K562 (cell line): Measurements from ENCODE around the gene CEACAM18. TPM values are rescaled to one million over a fixed set of nuclear protein-coding genes. Genes with fewer than 3 reads are reported as not detected.
A peak's percentile ranks its signal among the peaks of the same experiment; 100 is the strongest.

Experiments used
- ATAC-seq: fragments of 200-7000 bp; cut with Tn5 transposase; 3 replicates; pipeline ENCODE4 v1.9.1; 2020; ENCODE audit warnings: moderate library complexity
- BruUV-seq: library from RNA; stranded (reverse); fragments of 400-500 nt; replicated peaks from 2 replicates; lab custom pipeline; 2021; lab: Mats Ljungman, UMichigan
- CTCF ChIA-PET: fragments of 300-600 bp; formaldehyde crosslinking; extraction: SDS; loops from one replicate; lab custom pipeline; 2021; ENCODE audit warnings: low intra/inter-chr PET ratio; lab: Yijun Ruan, JAX
- POLR2A ChIA-PET: fragments of 300-600, 350-650 bp; sonication (Branson Sonifier 250); formaldehyde crosslinking; extraction: SDS; loops from one replicate; lab custom pipeline; 2021; ENCODE audit warnings: antibody characterized with exemption, inconsistent platforms; lab: Yijun Ruan, JAX
- DNase-seq, 4 experiments: peaks; one replicate each; pipeline versions ENCODE4 v3.0.0 to v3.0.0-alpha.2; 2011 to 2018; ENCODE audit warnings: low spot score in 3 of 4, mixed read lengths in 3 of 4; ENCODE audit errors: extremely low read depth in 1 of 4
- FAIRE-seq: peaks from 2 replicates; lab custom pipeline; 2011; peaks lifted over from hg19 to GRCh38; lab: Jason Lieb, UNC
- H2AFZ ChIP-seq: 2 replicates; pipeline ENCODE4 v1.6.0; 2011; ENCODE audit warnings: low read depth, low read length, control low read depth, inconsistent platforms
- H3K27ac ChIP-seq: fragments of 200-600 bp; 3 replicates; pipeline ENCODE4 v1.8.0; 2011; ENCODE audit warnings: low read depth, mild to moderate bottlenecking, control low read depth, inconsistent platforms, low read length, moderate library complexity, mixed read lengths; ENCODE audit errors: extremely low read depth
- H3K27me3 ChIP-seq, 2 experiments: fragments of 300-600 bp in 1 of 2; 2 replicates in 1 of 2; 3 replicates in 1 of 2; pipeline versions ENCODE4 v1.6.0 to v1.8.0; 2011; ENCODE audit warnings: inconsistent platforms in 2 of 2, low read length in 2 of 2, mild to moderate bottlenecking in 1 of 2, mixed read lengths in 1 of 2, moderate library complexity in 1 of 2; ENCODE audit not compliant: control insufficient read depth in 2 of 2, insufficient read depth in 2 of 2
- H3K36me3 ChIP-seq: fragments of 300-600 bp; 3 replicates; pipeline ENCODE4 v1.8.0; 2011; ENCODE audit warnings: mild to moderate bottlenecking, low read length, inconsistent platforms; ENCODE audit not compliant: control insufficient read depth, insufficient read depth
- H3K4me1 ChIP-seq, 2 experiments: fragments of 200-600 bp in 1 of 2; replicated peaks in 1 of 2; 2 replicates in 1 of 2; 3 replicates in 1 of 2; pipeline versions ENCODE4 v1.5.1 to v1.8.0; 2011; ENCODE audit warnings: inconsistent platforms in 2 of 2, low read length in 2 of 2, mild to moderate bottlenecking in 1 of 2, mixed read lengths in 1 of 2, moderate library complexity in 1 of 2; ENCODE audit not compliant: control insufficient read depth in 2 of 2, insufficient read depth in 2 of 2
- H3K4me2 ChIP-seq: 2 replicates; pipeline ENCODE4 v1.6.1; 2011; ENCODE audit warnings: low read length, control low read depth, inconsistent platforms, mixed read lengths; ENCODE audit not compliant: insufficient read depth
- H3K4me3 ChIP-seq: fragments of 200-600 bp; sonication (generic), shearing (Covaris generic); 2 replicates; pipeline ENCODE4 v1.5.1; 2016; ENCODE audit warnings: control low read depth, inconsistent platforms
- H3K79me2 ChIP-seq: fragments of 200-600 bp; 3 replicates; pipeline ENCODE4 v1.8.0; 2011; ENCODE audit warnings: low read length, inconsistent platforms; ENCODE audit not compliant: control insufficient read depth, insufficient read depth
- H3K9ac ChIP-seq, 2 experiments: 2 replicates each; pipeline versions ENCODE4 v1.6.0 to v1.6.1; 2011; ENCODE audit warnings: low read depth in 2 of 2, low read length in 2 of 2, control low read depth in 1 of 2, inconsistent platforms in 1 of 2, mild to moderate bottlenecking in 1 of 2, mixed read lengths in 1 of 2; ENCODE audit not compliant: insufficient read depth in 1 of 2
- H3K9me1 ChIP-seq: one replicate; pipeline ENCODE4 v1.6.0; 2011; ENCODE audit warnings: inconsistent platforms, mild to moderate bottlenecking, low read length, moderate library complexity; ENCODE audit not compliant: control insufficient read depth, insufficient read depth
- H3K9me3 ChIP-seq: replicated peaks from 2 replicates; pipeline ENCODE4 v1.5.1; 2011; ENCODE audit warnings: low read depth, low read length, inconsistent platforms; ENCODE audit not compliant: control insufficient read depth, insufficient read depth
- H4K20me1 ChIP-seq: replicated peaks from 2 replicates; pipeline ENCODE4 v1.6.1; 2011; ENCODE audit warnings: low read length, inconsistent platforms, mixed read lengths; ENCODE audit not compliant: control insufficient read depth, insufficient read depth
- CCNT2 ChIP-seq: IDR thresholded peaks from 2 replicates; pipeline ENCODE4 v1.6.1; 2011; ENCODE audit warnings: borderline replicate concordance, low read depth, mild to moderate bottlenecking, moderate library complexity, mixed read lengths, low read length; ENCODE audit not compliant: insufficient read length; ENCODE audit errors: extremely low read depth
- KAT2B ChIP-seq: IDR thresholded peaks from one replicate; pipeline ENCODE4 v1.6.1; 2012; ENCODE audit warnings: low read depth, mild to moderate bottlenecking, control low read depth, inconsistent platforms, low read length, moderate library complexity
- ZFX ChIP-seq: sonication (generic); formaldehyde crosslinking; IDR thresholded peaks from 2 replicates; pipeline ENCODE4 v1.8.0; 2022; ENCODE audit warnings: mild to moderate bottlenecking, missing genetic modification reagents, moderate library complexity
- WGBS: fragments of 100-300 bp; shearing (Covaris generic); methylation state at CpG from one replicate; pipeline ENCODE4 v1.1.6; 2016; ENCODE audit warnings: low coverage, mixed read lengths; ENCODE audit not compliant: insufficient coverage; ENCODE audit errors: missing lambda C conversion rate; 5-methylcytosine and 5-hydroxymethylcytosine counted together
- in situ Hi-C: fragments of 300-500 bp; cut with MboI; formaldehyde crosslinking; loops from 4 replicates; pipeline ENCODE4 v1.15.0; 2018; ENCODE audit warnings: inconsistent platforms, mixed read lengths
- intact Hi-C: fragments of 100-400 bp; cut with micrococcal nuclease; formaldehyde crosslinking; loops from 2 replicates; pipeline ENCODE4 v1.14.2; 2022
- polyA plus RNA-seq, 8 experiments: library from polyadenylated mRNA; depleted of rRNA in 4 of 8; stranded (reverse) in 5 of 8; unstranded in 3 of 8; fragments of >200 nt; fragmentation: Nextera tagmentation in 2 of 8; fragmentation: Illumina TruSeq in 1 of 8; extraction: Ambion mirVana in 2 of 8; extraction: Trizol in 1 of 8; gene quantifications; 2 replicates each; pipeline versions ENCODE4 v1.2.1 to v1.2.3, GENCODE V29; 2011 to 2014; ENCODE audit warnings: inconsistent platforms in 1 of 8, missing spikeins in 1 of 8
- total RNA-seq, 7 experiments: library from RNA; depleted of rRNA in 6 of 7; stranded (reverse); fragments of >200 nt in 6 of 7; fragmentation: Illumina TruSeq in 2 of 7; extraction: Trizol in 2 of 7; gene quantifications; 2 replicates each; pipeline versions ENCODE4 v1.2.1 to v1.2.3, GENCODE V29; 2011 to 2021; ENCODE audit warnings: low replicate concordance in 1 of 7
- TF ChIP-seq, protein P1 (sequence below), 2 experiments: IDR thresholded peaks; 2 replicates each; pipeline ENCODE4 v1.6.1; 2011; ENCODE audit warnings: borderline replicate concordance in 1 of 2, control low read depth in 1 of 2, low read depth in 1 of 2, low read length in 1 of 2, mild to moderate bottlenecking in 1 of 2, mixed read lengths in 1 of 2, moderate library complexity in 1 of 2; ENCODE audit not compliant: insufficient read depth in 1 of 2, insufficient read length in 1 of 2, poor library complexity in 1 of 2, severe bottlenecking in 1 of 2; ENCODE audit errors: extremely low read depth in 1 of 2

CEACAM18 gene
- total and polyA plus RNA-seq, 9 of the 15 experiments (the other 6 are each of a cell fraction or from before 2014, with no cell fraction given) = 0.08 to 0.24 (median 0.15) TPM; not detected in 3

DNA sequence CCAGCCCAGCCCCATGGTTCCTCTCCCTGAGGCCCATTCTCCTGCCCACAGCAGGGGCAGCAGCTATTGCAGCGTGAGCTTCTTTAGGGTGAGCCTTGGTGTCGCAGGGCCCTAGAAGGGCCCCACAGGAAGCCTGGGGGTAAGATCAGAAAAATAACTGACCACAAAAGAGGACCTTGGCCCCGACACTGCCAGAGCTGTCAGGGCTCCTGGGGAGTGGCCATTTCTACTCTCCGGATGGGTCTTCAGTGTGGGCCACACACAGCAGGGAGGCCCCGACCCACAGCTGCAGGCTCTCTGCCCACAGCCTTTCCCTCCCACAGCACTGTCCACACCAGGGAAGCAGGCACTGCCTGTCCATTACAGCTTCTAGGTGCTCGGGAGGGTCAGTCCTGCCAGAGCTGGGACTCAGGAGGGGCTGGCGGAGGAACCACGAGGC, 16.6 kb upstream of the CEACAM18 start:
- Histone ChIP-seq H3K36me3 (no peaks in the 10 kb centered on the region), H3K9me1 (no peaks in the 10 kb centered on the region), H3K9ac (peak overlapping the region in 1 of 2 experiments; percentile 73; a peak in 1 of 4 replicates), H3K79me2 (peaks cover 19% of the 10 kb centered on the region), H2AFZ (no peak overlapping the region), H4K20me1 (no peaks in the 10 kb centered on the region), H3K4me1 (peaks cover 13 to 36% of the 10 kb centered on the region in 2 experiments), H3K27ac (no peak overlapping the region), H3K4me2 (no peak overlapping the region), H3K9me3 (no peaks in the 10 kb centered on the region), H3K27me3 (no peaks in the 10 kb centered on the region), H3K4me3 (no peak overlapping the region)
- TF ChIP-seq, protein P1, sequence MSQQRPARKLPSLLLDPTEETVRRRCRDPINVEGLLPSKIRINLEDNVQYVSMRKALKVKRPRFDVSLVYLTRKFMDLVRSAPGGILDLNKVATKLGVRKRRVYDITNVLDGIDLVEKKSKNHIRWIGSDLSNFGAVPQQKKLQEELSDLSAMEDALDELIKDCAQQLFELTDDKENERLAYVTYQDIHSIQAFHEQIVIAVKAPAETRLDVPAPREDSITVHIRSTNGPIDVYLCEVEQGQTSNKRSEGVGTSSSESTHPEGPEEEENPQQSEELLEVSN (IDR thresholded peaks at IDR 0.05; ENCODE audit: borderline replicate concordance in 1 of 2, extremely low read depth in 1 of 2, insufficient read depth in 1 of 2, insufficient read length in 1 of 2, low read depth in 1 of 2, low read length in 1 of 2, poor library complexity in 1 of 2, severe bottlenecking in 1 of 2) = no peak
- no peak for TF ChIP-seq KAT2B
- no peak for TF ChIP-seq CCNT2
- TF ChIP-seq ZFX (CRISPR knock-in tag) = 0 out of 2 replicates have a peak, but pooled peaks have one; percentile 16
- ATAC-seq (no peak), DNase-seq (no peak), FAIRE-seq (no peak)
- intact Hi-C loops (no loop called here), in situ Hi-C loops (no loop called here)
- CTCF ChIA-PET = no interaction called here
- POLR2A ChIA-PET = interaction anchor here (2.2 kb wide), 1 partner anchor 12 kb away, joined by 5 read pairs; no protein-coding TSS in a partner anchor
- 47% methylated on average over 7 of the region's 8 CpGs for WGBS
- BruUV-seq = no TSS peak
